GM10266 (cell line): ENCODE data around the gene SSH3.

ENCODE experiments used
- DNase-seq: peaks from one replicate; pipeline ENCODE4 v3.0.0; 2012; ENCODE audit errors: extremely low spot score
- CTCF ChIP-seq: IDR thresholded peaks from 2 replicates; pipeline ENCODE4 v1.5.1; 2012; ENCODE audit warnings: mild to moderate bottlenecking, low read depth; ENCODE audit not compliant: control insufficient read depth, insufficient read depth; ENCODE audit errors: missing control alignments

The SSH3 gene

GRCh38 chr11:67332081-67332691, 28.9 kb downstream of the SSH3 start:
- no peak for DNase-seq
- no peak for TF ChIP-seq CTCF

GRCh38 chr11:67337257-67337656, 33.9 kb downstream of the SSH3 start:
- TF ChIP-seq CTCF = no peak
- no peak for DNase-seq

- peak; percentile 6 for DNase-seq
- TF ChIP-seq CTCF = no peak
Observed at GRCh38 chr11:67344264-67344663, 40.9 kb downstream of the SSH3 start.

- TF ChIP-seq CTCF = peak; percentile 4
- peak; percentile 21 for DNase-seq
Observed at GRCh38 chr11:67345247-67345919, 42.1 kb downstream of the SSH3 start.

GRCh38 chr11:67345920-67346819, 42.8 kb downstream of the SSH3 start:
- peak; percentile 72 for TF ChIP-seq CTCF
- peak; percentile 25 for DNase-seq

GRCh38 chr11:67347964-67348749, 44.8 kb downstream of the SSH3 start:
- DNase-seq = peak; percentile 11
- no peak for TF ChIP-seq CTCF
